ENCODE data around the gene ZNF385A. TPM values are rescaled to one million over a fixed set of nuclear protein-coding genes. Genes with fewer than 3 reads are reported as not detected.
A peak's percentile ranks its signal among the peaks of the same experiment; 100 is the strongest.
"Not testable (repeated sequence)": the region's sequence is repeated elsewhere in the genome, so short reads cannot be mapped to it uniquely, and the experiment has no call there.

The ZNF385A gene
- total and polyA plus RNA-seq, 4 donors = 5.0 to 40.8 (median 22.6) TPM

DNA sequence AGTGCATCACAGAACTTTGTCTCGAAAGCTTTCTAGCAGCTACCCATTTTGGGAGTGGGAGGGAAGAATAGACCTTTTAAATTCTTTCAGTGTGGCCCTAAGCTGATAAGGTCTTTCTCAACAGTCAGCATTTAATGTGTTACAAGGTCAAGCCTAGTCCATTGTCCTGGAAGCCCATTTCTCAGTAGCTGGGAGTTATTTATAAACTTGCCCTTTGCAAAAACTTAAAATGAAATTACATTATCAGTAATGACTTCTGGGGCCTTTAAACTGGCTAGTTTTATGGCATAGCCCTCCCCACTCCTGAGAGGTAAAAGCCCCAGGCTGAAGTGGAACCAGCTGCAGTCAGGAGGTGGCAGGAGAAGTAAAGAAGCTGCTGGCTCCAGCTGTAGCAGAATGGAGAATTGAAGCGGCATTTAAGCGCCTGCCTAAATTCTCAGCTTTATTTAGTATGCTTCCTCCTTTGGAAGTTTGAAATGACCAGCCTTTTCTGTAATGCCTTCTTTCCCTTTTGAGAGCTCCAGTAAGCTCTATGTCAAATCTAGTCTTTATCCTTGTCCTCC is 47.2 kb downstream of the ZNF385A start:
- Histone ChIP-seq H3K4me1 (ENCODE audit: control insufficient read depth, insufficient read depth, low read length) (peaks cover 35% of the 10 kb centered on the region), H3K27me3 (ENCODE audit: control insufficient read depth, insufficient read depth, low read length) (no peaks in the 10 kb centered on the region), H3K27ac (ENCODE audit: low read depth, low read length) (peak overlapping the region; percentile 83), H3K9me3 (ENCODE audit: control insufficient read depth, insufficient read depth, low read length) (no peaks in the 10 kb centered on the region), H3K36me3 (ENCODE audit: control insufficient read depth, insufficient read depth, low read length) (peaks cover 2% of the 10 kb centered on the region), H3K4me3 (ENCODE audit: low read depth, low read length) (no peak overlapping the region)
- peak in 1 of 6 donors; percentile 71 for DNase-seq (ENCODE audit: low read depth in 4 of 6, low spot score in 6 of 6)
- WGBS (ENCODE audit: insufficient coverage) = 19% methylated on average over 3 of the region's 3 CpGs

DNA sequence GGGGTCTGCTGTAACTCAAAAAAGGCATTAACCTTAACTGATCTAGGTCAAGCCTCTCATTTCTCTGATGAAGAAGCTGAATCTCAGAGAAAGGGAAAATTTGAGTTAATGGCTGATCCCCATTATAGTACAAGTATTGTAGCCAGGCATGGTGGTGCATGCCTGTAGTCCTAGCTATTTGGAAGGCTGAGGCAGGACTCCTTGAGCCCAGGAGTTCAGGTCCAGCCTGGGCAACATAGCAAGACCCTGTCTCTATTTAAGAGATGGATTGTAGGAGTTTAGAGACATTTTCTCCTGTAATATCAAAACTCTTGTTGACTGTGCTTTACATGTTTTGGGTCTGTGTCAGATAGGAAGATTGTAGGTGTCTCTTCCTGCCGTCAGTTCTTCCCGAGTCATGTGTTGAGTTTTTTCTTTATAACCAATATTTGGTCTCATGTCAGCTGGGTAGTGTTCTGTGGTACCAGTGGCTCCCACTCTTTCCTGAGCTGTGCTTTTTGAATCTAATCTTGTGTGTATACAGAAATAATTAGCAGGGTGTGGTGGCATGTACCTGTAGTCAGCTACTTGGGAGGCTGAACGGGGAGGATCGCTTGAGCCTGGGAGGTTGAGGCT is 51.0 kb downstream of the ZNF385A start:
- Histone ChIP-seq H3K9me3 (ENCODE audit: control insufficient read depth, insufficient read depth, low read length) (no peaks in the 10 kb centered on the region), H3K27ac (ENCODE audit: low read depth, low read length) (no peak overlapping the region), H3K4me3 (ENCODE audit: low read depth, low read length) (no peak overlapping the region), H3K27me3 (ENCODE audit: control insufficient read depth, insufficient read depth, low read length) (no peaks in the 10 kb centered on the region), H3K4me1 (ENCODE audit: control insufficient read depth, insufficient read depth, low read length) (peaks cover 38% of the 10 kb centered on the region), H3K36me3 (ENCODE audit: control insufficient read depth, insufficient read depth, low read length) (peaks cover 9% of the 10 kb centered on the region)
- 100% methylated on average over 2 of the region's 4 CpGs for WGBS (ENCODE audit: insufficient coverage)
- no peak for DNase-seq (ENCODE audit: low read depth in 4 of 6, low spot score in 6 of 6)

DNA sequence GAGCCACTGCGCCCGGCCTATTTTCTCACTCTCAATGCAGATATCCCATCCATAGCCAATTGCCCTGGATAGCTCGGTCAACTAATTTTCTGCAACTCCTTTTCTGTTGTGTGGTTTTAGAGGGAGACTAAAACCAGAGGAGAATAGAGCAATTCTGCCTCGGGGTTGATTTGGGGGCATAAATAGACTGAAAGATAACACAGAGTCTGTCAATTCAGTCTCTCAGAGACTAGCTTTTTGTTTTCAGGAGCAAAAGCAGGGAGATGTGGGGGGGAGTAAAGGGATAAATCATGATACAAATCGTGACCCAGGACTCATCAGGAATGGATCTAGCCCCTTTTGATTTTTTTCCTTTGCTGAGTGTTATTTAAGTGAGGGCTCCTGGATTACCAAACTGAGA is 53.1 kb downstream of the ZNF385A start:
- H3K4me1 ChIP-seq (ENCODE audit: control insufficient read depth, insufficient read depth, low read length) = peaks cover 24% of the 10 kb centered on the region
- no peaks in the 10 kb centered on the region for H3K27me3 ChIP-seq (ENCODE audit: control insufficient read depth, insufficient read depth, low read length)
- 39% methylated on average over 2 of the region's 5 CpGs for WGBS (ENCODE audit: insufficient coverage)
- H3K9me3 ChIP-seq (ENCODE audit: control insufficient read depth, insufficient read depth, low read length) = no peaks in the 10 kb centered on the region
- H3K36me3 ChIP-seq (ENCODE audit: control insufficient read depth, insufficient read depth, low read length) = peaks cover 9% of the 10 kb centered on the region
- DNase-seq (ENCODE audit: low read depth in 4 of 6, low spot score in 6 of 6) = peak in 1 of 6 donors; percentile 2
- peak overlapping the region; percentile 40 for H3K27ac ChIP-seq (ENCODE audit: low read depth, low read length)
- no peak overlapping the region for H3K4me3 ChIP-seq (ENCODE audit: low read depth, low read length)

DNA sequence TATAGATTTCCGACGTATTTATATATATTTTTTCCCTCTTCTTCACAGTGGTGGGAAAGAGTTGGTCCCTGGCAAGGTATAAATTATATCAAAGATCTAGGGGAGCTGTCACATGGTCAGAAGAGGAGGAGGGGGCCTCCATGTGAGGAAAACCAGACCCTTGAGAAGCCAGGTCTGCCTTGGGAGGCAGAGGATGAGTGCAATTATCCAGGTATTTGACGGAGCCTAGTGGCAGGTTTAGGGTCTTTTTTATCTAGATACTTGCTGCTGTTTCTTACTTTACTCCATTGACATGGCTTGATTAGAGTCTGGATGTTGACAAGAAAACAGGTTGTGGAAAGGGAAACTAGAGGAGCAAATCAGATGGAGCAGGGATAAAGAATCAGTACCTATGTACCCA is 54.1 kb downstream of the ZNF385A start:
- Histone ChIP-seq H3K27ac (ENCODE audit: low read depth, low read length) (no peak overlapping the region), H3K27me3 (ENCODE audit: control insufficient read depth, insufficient read depth, low read length) (no peaks in the 10 kb centered on the region), H3K4me3 (ENCODE audit: low read depth, low read length) (no peak overlapping the region), H3K9me3 (ENCODE audit: control insufficient read depth, insufficient read depth, low read length) (no peaks in the 10 kb centered on the region), H3K36me3 (ENCODE audit: control insufficient read depth, insufficient read depth, low read length) (peaks cover 9% of the 10 kb centered on the region), H3K4me1 (ENCODE audit: control insufficient read depth, insufficient read depth, low read length) (peaks cover 28% of the 10 kb centered on the region)
- no peak for DNase-seq (ENCODE audit: low read depth in 4 of 6, low spot score in 6 of 6)
- WGBS (ENCODE audit: insufficient coverage) = no CpG with 5 or more reads among the region's 3 CpGs

DNA sequence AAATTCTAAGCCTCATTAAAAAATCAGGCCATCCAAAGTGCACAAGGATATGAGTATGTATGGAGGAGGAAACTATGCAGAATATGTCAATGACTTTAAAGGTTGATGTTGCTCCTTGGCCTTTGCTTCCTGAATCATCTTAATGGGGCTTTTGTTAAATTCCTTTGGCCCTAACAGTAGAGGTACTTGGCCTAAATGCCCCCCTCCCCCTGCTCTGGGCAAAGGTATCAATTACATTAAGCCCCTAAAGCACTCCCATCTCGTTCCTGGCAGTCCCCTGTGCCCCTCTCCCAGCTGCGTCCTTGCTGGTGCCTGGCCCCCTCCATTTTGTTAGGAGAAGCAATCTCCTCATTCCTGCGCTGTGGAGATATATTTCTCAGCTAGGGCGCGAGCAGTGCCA is 54.8 kb downstream of the ZNF385A start:
- Histone ChIP-seq H3K4me3 (ENCODE audit: low read depth, low read length) (no peak overlapping the region), H3K27ac (ENCODE audit: low read depth, low read length) (no peak overlapping the region), H3K9me3 (ENCODE audit: control insufficient read depth, insufficient read depth, low read length) (no peaks in the 10 kb centered on the region), H3K36me3 (ENCODE audit: control insufficient read depth, insufficient read depth, low read length) (peaks cover 9% of the 10 kb centered on the region), H3K4me1 (ENCODE audit: control insufficient read depth, insufficient read depth, low read length) (peaks cover 28% of the 10 kb centered on the region), H3K27me3 (ENCODE audit: control insufficient read depth, insufficient read depth, low read length) (no peaks in the 10 kb centered on the region)
- DNase-seq (ENCODE audit: low read depth in 4 of 6, low spot score in 6 of 6) = peak in 1 of 6 donors; percentile 6
- 22% methylated on average over 1 of the region's 5 CpGs for WGBS (ENCODE audit: insufficient coverage)

DNA sequence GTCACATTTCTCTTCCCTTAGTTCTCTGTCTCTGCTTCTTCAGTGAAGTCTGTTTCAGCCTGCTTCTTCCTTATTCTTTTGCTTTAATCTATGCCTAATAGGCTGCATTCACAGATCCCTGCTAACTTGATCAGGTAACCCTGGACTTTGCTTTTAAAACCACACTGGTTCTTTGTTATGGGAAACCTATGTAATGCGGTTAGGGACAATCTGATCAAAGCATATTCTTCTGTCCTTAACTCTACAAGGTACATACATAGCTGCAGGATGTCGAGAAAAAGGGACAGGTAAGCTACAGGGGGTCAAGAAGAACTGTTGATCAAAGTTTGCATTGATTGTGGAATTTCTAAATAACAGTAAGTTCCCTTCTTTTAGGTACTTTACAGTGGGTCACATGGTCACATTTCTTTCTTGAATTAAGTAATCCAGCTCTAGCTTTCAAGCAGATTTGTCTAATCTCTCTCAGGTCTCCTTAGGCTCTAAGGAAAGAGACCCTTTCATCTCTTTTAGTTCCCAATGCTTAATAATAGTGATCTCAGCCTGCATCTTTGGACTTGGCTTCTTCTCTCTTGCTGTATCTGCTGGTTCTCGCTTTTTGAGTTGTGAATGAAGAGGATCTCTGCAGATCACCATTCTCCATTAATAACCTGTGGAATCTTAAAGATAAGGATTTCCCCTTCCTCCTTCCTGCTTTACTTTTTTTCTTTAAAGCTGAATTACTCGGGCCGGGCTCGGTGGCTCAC is 55.8 kb downstream of the ZNF385A start:
- H3K9me3 ChIP-seq (ENCODE audit: control insufficient read depth, insufficient read depth, low read length) = no peaks in the 10 kb centered on the region
- no peak overlapping the region for H3K27ac ChIP-seq (ENCODE audit: low read depth, low read length)
- H3K4me1 ChIP-seq (ENCODE audit: control insufficient read depth, insufficient read depth, low read length) = peaks cover 33% of the 10 kb centered on the region
- no peak overlapping the region for H3K4me3 ChIP-seq (ENCODE audit: low read depth, low read length)
- no peak for DNase-seq (ENCODE audit: low read depth in 4 of 6, low spot score in 6 of 6)
- no peaks in the 10 kb centered on the region for H3K27me3 ChIP-seq (ENCODE audit: control insufficient read depth, insufficient read depth, low read length)
- 90% methylated on average over 3 of the region's 6 CpGs for WGBS (ENCODE audit: insufficient coverage)
- peaks cover 9% of the 10 kb centered on the region for H3K36me3 ChIP-seq (ENCODE audit: control insufficient read depth, insufficient read depth, low read length)

DNA sequence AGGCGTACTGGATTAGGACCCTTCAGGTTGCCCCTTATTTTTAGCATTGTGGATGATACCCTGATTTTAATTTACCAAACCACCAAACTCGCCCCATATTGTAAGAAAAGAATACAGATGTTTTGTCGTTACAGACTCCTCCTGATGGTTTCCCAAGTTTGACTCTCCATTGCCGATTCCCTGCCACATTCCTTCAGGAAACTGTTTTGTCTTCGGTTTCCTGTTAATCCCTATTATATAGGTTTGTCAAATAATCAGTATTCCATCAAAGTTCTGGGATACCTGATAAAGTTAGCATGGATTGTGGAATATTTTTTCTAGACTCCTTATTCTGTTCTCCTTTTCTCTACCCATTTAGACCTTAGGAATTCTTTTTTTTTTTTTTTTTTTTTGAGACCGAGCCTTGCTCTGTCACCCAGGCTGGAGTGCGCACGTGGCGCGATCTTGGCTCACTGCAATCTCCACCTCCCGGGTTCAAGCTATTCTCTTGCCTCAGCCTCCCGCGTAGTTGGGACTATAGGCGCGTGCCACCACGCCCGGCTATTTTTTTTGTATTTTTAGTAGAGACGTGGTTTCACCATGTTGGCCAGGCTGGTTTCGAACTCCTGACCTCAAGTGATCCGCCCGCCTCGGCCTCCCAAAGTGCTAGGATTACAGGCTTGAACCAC is 59.0 kb downstream of the ZNF385A start:
- H3K36me3 ChIP-seq (ENCODE audit: control insufficient read depth, insufficient read depth, low read length); DNase-seq (ENCODE audit: low read depth in 4 of 6, low spot score in 6 of 6); H3K9me3 ChIP-seq (ENCODE audit: control insufficient read depth, insufficient read depth, low read length); H3K27me3 ChIP-seq (ENCODE audit: control insufficient read depth, insufficient read depth, low read length): not testable (repeated sequence)
- peak overlapping the region; percentile 99 for H3K4me3 ChIP-seq (ENCODE audit: low read depth, low read length)
- 80% methylated on average over 3 of the region's 22 CpGs for WGBS (ENCODE audit: insufficient coverage)
- peak overlapping the region; percentile 98 for H3K27ac ChIP-seq (ENCODE audit: low read depth, low read length)
- H3K4me1 ChIP-seq (ENCODE audit: control insufficient read depth, insufficient read depth, low read length) = peaks cover 26% of the 10 kb centered on the region

DNA sequence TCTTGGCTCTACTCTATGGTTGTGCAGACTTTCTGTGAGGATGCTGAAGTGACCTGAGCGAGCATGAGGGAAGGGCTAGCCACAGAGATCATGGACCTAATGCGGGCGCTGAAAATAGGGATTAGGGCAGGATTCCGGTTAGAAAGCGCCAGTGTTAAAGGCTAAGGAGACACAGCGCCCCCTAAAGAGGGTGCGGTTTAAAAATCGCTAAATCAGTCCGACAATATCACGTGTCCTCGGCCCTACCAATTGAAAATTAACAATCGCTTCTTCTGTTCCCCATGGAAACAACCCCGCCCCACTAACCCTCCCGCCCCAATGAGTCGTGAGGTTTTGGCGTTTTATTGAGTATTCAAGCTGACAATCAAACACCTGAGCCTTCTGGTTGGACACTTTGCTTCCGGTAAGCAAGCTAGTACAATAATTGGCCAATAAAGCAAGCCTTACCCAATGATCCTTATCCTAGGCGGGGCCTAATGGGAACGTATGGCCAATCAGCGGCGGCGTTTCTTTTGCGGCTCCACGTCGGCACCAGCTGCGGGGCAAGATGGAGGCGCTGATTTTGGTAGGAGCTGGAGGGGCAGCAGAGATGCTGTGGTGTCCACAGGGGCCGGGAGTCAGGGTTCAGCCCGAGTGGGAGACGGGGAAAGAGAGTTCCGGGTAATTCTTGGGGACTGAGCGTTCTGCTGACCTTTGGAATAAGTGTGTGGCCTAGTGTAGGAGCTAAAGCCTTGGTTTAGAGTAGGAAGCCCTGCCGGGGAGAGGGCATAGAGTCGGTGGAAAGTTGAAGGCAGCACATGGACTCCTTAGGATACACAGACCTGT is 59.7 kb downstream of the ZNF385A start, which contains the start of gene COPZ1:
Gene COPZ1 (plus strand): TSS at position 515 of the 825 bp plus-strand sequence. CDS start 33 bp downstream, at position 548.
- peak; percentile 96 to 100 (median 98) for DNase-seq (ENCODE audit: low read depth in 4 of 6, low spot score in 6 of 6)
- H3K27ac ChIP-seq (ENCODE audit: low read depth, low read length) = peak within 1 kb of the TSS; percentile 98
- no peaks in the 10 kb centered on the region for H3K9me3 ChIP-seq (ENCODE audit: control insufficient read depth, insufficient read depth, low read length)
- peak within 1 kb of the TSS; percentile 99 for H3K4me3 ChIP-seq (ENCODE audit: low read depth, low read length)
- H3K36me3 ChIP-seq (ENCODE audit: control insufficient read depth, insufficient read depth, low read length) = peaks cover 2% of the 10 kb centered on the region
- no peaks in the 10 kb centered on the region for H3K27me3 ChIP-seq (ENCODE audit: control insufficient read depth, insufficient read depth, low read length)
- peaks cover 20% of the 10 kb centered on the region for H3K4me1 ChIP-seq (ENCODE audit: control insufficient read depth, insufficient read depth, low read length)
- 1% methylated on average over 23 of the region's 34 CpGs for WGBS (ENCODE audit: insufficient coverage)

DNA sequence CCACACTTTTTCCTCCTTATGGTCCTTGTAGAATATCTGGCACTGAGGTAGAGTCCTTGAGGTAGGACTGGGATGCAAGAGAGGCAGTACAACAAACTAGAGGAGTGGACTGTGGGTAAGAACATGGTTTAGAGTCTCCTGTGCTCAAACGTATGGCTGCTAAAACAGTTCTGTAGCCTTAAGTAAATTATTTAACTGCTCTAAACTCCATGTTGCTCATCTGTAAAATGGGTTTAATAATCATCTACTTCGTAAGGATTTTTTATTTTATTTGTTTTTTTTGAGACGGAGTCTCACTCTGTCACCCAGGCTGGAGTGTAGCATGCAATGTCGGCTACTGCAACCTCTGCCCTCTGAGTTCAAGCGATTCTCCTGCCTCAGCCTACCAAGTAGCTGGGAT is 63.2 kb downstream of the ZNF385A start:
- Histone ChIP-seq H3K9me3 (ENCODE audit: control insufficient read depth, insufficient read depth, low read length) (no peaks in the 10 kb centered on the region), H3K27me3 (ENCODE audit: control insufficient read depth, insufficient read depth, low read length) (no peaks in the 10 kb centered on the region), H3K36me3 (ENCODE audit: control insufficient read depth, insufficient read depth, low read length) (no peaks in the 10 kb centered on the region), H3K27ac (ENCODE audit: low read depth, low read length) (no peak overlapping the region), H3K4me3 (ENCODE audit: low read depth, low read length) (no peak overlapping the region), H3K4me1 (ENCODE audit: control insufficient read depth, insufficient read depth, low read length) (peaks cover 13% of the 10 kb centered on the region)
- WGBS (ENCODE audit: insufficient coverage) = 95% methylated on average over 3 of the region's 5 CpGs
- DNase-seq (ENCODE audit: low read depth in 4 of 6, low spot score in 6 of 6) = no peak
